AG08395 (cell line): ENCODE data around the gene ANO9.
"Not testable (repeated sequence)": the region's sequence is repeated elsewhere in the genome, so short reads cannot be mapped to it uniquely, and the experiment has no call there.

ENCODE experiments used
- DNase-seq: peaks from one replicate; pipeline ENCODE4 v3.0.0; 2012; ENCODE audit warnings: mixed read lengths, low spot score

ANO9 gene

GRCh38 chr11:471468-472145, 29.8 kb upstream of the ANO9 start:
- DNase-seq = no peak

- DNase-seq = peak; percentile 96
Observed at GRCh38 chr11:469684-470560, 28.1 kb upstream of the ANO9 start.

- DNase-seq = not testable (repeated sequence)
Observed at GRCh38 chr11:469026-469683, 27.3 kb upstream of the ANO9 start.

- DNase-seq = no peak
Observed at GRCh38 chr11:468493-468892, 26.7 kb upstream of the ANO9 start.

- DNase-seq = no peak
Observed at GRCh38 chr11:468036-468435, 26.2 kb upstream of the ANO9 start.

GRCh38 chr11:465896-466530, 24.2 kb upstream of the ANO9 start:
- no peak for DNase-seq

GRCh38 chr11:464316-464715, 22.5 kb upstream of the ANO9 start:
- DNase-seq = no peak

- DNase-seq = no peak
Observed at GRCh38 chr11:462107-462890, 20.5 kb upstream of the ANO9 start.

- DNase-seq = no peak
Observed at GRCh38 chr11:461626-462025, 19.8 kb upstream of the ANO9 start.

GRCh38 chr11:460331-461199, 18.8 kb upstream of the ANO9 start:
- DNase-seq = no peak

GRCh38 chr11:459511-460220, 17.9 kb upstream of the ANO9 start:
- no peak for DNase-seq

GRCh38 chr11:457111-457760, 15.4 kb upstream of the ANO9 start:
- no peak for DNase-seq

GRCh38 chr11:456533-456932, 14.7 kb upstream of the ANO9 start:
- no peak for DNase-seq

- DNase-seq = no peak
Observed at GRCh38 chr11:455566-456147, 13.8 kb upstream of the ANO9 start.

- no peak for DNase-seq
Observed at GRCh38 chr11:454801-455565, 13.2 kb upstream of the ANO9 start.

GRCh38 chr11:454043-454442, 12.2 kb upstream of the ANO9 start:
- DNase-seq = no peak

GRCh38 chr11:453564-453963, 11.8 kb upstream of the ANO9 start:
- no peak for DNase-seq

- DNase-seq = no peak
Observed at GRCh38 chr11:452916-453527, 11.2 kb upstream of the ANO9 start.
